ENCODE results near the gene H2BK1. TPM values are rescaled to one million over a fixed set of nuclear protein-coding genes. Genes with fewer than 3 reads are reported as not detected.

H2BK1 gene
- total RNA-seq, 2 experiments from 2014 or later = not detected

DNA sequence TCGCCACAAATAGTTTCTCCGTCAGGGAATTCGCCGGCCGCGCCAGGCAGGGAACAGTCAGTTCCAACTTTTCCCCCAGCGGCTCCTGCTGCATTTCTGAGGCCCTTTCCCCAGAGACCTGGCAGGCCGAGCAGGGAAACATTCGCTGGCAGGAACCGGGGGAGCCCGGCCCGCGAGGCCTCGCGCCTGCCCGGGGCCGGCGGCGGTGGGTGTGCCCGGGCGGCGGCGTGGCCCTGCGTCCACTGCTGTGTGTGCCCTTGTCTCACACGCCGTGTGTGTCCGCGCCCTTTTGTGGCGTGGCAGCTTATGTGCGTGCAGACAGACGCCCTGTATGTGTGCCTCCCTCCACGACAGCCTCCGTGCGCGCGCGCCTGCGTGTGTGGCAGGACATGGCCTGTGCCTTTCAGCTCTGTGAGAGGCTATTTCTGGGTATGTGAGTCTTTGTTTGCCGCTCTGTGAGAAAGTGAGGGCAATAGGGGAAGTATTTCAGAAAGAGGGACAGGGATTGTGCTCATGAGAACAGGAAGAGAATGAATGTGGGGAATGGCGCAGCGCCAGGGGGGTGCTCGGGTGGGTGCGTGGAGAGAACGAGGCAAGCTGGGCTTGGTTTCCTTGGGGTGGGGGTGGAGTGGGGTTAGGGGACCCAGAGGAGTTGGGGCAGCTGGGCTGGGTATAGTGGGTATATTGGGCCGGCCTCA is 38.9 kb upstream of the H2BK1 start:
- Mint-ChIP-seq H3K9me3 (no peaks in the 10 kb centered on the region), H3K4me3 (peak overlapping the region; percentile 32), H3K27ac (peak overlapping the region; percentile 27), H3K4me1 (ENCODE audit: low read depth) (peaks cover 34% of the 10 kb centered on the region), H3K27me3 (peaks cover 41% of the 10 kb centered on the region), H3K36me3 (ENCODE audit: low read depth) (no peaks in the 10 kb centered on the region)
- intact Hi-C loops (cut with micrococcal nuclease) = no loop called here
- peak; percentile 49 for DNase-seq
- CTCF ChIA-PET = no interaction called here
- TF ChIP-seq, protein P1, sequence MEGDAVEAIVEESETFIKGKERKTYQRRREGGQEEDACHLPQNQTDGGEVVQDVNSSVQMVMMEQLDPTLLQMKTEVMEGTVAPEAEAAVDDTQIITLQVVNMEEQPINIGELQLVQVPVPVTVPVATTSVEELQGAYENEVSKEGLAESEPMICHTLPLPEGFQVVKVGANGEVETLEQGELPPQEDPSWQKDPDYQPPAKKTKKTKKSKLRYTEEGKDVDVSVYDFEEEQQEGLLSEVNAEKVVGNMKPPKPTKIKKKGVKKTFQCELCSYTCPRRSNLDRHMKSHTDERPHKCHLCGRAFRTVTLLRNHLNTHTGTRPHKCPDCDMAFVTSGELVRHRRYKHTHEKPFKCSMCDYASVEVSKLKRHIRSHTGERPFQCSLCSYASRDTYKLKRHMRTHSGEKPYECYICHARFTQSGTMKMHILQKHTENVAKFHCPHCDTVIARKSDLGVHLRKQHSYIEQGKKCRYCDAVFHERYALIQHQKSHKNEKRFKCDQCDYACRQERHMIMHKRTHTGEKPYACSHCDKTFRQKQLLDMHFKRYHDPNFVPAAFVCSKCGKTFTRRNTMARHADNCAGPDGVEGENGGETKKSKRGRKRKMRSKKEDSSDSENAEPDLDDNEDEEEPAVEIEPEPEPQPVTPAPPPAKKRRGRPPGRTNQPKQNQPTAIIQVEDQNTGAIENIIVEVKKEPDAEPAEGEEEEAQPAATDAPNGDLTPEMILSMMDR (IDR thresholded peaks at IDR 0.05) = no peak
- POLR2A ChIA-PET = interaction anchor here (1.1 kb wide), 1 partner anchor 13 kb away, joined by 3 read pairs; no protein-coding TSS in a partner anchor
- ATAC-seq = no peak

DNA sequence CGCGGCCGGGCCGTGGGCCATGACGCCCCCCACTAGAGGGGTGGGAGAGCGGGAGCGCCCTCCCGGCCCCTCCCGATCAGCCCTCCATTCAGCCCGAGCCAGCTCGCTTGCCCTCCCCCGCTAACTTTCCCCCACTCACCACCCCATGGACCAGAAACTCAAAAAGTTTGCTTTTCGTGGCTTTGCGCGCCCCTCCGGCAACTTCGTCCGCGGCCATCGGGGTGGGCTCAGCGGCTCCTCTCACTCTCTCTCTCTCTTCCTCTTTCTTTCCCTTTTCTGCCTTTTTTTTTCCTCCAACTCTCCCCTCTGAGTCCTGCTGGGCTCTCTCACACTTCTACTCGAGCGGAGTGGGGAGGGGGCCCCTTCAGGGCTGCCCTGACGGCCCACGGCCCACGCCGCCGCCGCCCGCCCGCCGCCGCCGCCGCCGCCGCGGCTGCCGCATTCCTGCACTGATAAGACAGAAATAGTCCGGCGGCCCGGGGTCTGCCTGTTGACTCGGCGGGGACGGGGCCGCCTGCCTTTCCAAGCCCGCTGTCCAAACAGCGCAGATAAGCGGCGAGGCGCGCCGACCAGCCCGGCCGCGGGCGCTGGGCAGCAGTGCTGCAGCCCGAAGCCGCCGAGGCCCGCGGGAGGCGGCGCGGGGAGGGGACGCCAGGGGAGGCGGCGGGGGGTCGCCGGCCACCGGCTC is 38.2 kb upstream of the H2BK1 start, which contains the start of gene SMARCD3:
TSS of gene SMARCD3 (minus strand) at position 349 of the 688 bp plus-strand sequence. CDS start at position 217, 132 bp downstream.
- no peak for ATAC-seq

DNA sequence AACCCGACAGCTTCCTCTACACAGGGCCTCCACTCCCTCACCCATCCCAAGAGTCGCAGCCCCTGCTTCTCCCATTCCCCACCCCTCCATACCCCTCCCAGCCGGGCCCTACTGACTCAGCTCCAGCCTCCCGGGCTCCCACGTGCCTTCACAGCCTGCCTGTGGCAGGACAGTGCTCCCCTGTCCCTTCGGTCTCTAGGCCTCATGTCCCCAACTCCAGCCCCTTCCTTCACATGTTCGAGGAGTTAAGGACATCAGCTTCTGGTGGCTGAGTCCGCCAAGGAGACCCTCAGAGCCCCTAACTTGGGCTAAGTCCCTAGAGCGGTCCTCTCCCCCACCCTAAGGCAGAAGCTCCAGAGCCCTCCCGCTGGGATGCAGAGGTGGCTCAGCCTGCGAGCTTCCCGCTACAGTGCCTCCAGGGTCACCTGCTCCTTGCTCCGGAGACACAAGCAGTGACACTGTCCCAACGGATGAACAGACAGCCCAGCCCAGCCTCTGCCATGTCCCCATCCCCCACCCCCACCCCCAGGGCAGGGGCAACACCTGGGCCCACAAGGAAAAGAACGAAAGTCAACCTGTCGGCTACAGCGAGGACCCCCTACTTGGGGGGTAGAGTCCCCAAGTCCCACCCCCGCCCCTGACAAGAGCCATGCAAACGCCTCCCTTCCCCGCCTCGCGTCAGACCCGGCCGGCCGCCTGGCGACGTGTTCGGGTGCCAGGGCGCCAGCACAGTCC is 37.5 kb upstream of the H2BK1 start:
- TF ChIP-seq, protein P1 (IDR thresholded peaks at IDR 0.05) = no peak
- Mint-ChIP-seq H3K36me3 (ENCODE audit: low read depth) (no peaks in the 10 kb centered on the region), H3K27me3 (peaks cover 40% of the 10 kb centered on the region), H3K27ac (no peak overlapping the region), H3K4me3 (peak overlapping the region; percentile 64), H3K4me1 (ENCODE audit: low read depth) (peaks cover 48% of the 10 kb centered on the region), H3K9me3 (no peaks in the 10 kb centered on the region)
- CTCF ChIA-PET = interaction anchor here (0.6 to 3.1 kb wide), 9 partner anchors 13 to 143 kb away, joined by 3 to 23 read pairs (median 3); no protein-coding TSS in a partner anchor
- POLR2A ChIA-PET = interaction anchor here (1.1 kb wide), 1 partner anchor 15 kb away, joined by 3 read pairs; no protein-coding TSS in a partner anchor
- intact Hi-C loops (cut with micrococcal nuclease) = no loop called here
- no peak for ATAC-seq
- no peak for DNase-seq

More for the DNA sequence above, 38.2 kb upstream of the H2BK1 start, which contains the start of gene SMARCD3:
- DNase-seq = no peak
- Mint-ChIP-seq H3K9me3 (no peaks in the 10 kb centered on the region), H3K27ac (peak within 1 kb of the TSS; percentile 27), H3K36me3 (ENCODE audit: low read depth) (no peaks in the 10 kb centered on the region), H3K4me1 (ENCODE audit: low read depth) (peaks cover 41% of the 10 kb centered on the region), H3K4me3 (peak within 1 kb of the TSS; percentile 64), H3K27me3 (peaks cover 41% of the 10 kb centered on the region)
- TF ChIP-seq, protein P1 (IDR thresholded peaks at IDR 0.05) = no peak
- ChIA-PET CTCF (interaction anchor here (0.7 to 3.1 kb wide), 4 partner anchors 57 to 144 kb away, joined by 3 to 23 read pairs (median 6); no protein-coding TSS in a partner anchor), POLR2A (interaction anchor here (1.1 kb wide), 1 partner anchor 13 kb away, joined by 3 read pairs; no protein-coding TSS in a partner anchor)
- intact Hi-C loops (cut with micrococcal nuclease) = no loop called here

DNA sequence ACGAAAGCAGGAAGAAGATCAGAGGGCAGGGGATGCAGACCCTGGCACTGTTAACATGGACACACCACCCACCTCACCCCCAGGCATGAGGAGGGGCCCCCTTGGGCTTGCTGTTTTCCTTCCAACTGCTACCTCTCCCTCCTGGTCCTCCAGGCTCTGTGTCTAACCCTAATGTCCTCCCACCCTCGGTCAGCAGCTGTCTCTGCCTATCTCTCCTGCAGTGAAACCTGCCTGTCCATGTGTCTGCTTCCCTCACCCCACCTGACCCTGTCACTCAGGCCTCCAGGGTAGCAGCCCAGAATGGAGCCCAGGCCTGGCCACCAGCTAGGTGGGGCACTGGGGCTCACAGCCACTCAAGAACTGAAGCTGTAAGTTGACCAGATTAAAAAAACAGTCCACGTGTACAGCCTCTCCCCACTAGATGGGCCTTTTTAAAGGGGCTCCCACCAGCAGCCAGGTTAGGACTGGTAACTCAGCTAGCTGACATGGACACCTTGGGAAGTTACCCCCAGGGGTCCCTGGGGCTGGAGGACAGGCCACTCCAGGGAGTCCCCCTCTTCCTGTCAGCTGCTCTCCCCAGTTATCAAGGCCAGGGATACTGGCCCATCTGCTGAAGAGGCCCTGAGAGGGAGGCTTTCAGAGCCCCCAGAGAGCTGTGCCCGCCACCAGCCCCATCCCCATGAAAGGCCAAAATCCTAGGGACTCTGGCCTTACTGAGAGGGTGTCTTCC is 36.7 kb upstream of the H2BK1 start:
- DNase-seq (no peak), ATAC-seq (no peak)
- CTCF ChIA-PET = interaction anchor here (0.6 to 3.1 kb wide), 13 partner anchors 13 to 202 kb away, joined by 3 to 23 read pairs (median 4); no protein-coding TSS in a partner anchor
- Mint-ChIP-seq H3K36me3 (ENCODE audit: low read depth) (no peaks in the 10 kb centered on the region), H3K9me3 (no peaks in the 10 kb centered on the region), H3K27me3 (peaks cover 35% of the 10 kb centered on the region), H3K4me1 (ENCODE audit: low read depth) (peaks cover 47% of the 10 kb centered on the region), H3K27ac (no peak overlapping the region), H3K4me3 (no peak overlapping the region)
- TF ChIP-seq, protein P1 (IDR thresholded peaks at IDR 0.05) = no peak
- intact Hi-C loops (cut with micrococcal nuclease) = no loop called here
- POLR2A ChIA-PET = interaction anchor here (1.1 kb wide), 2 partner anchors 14 to 20 kb away, joined by 3 read pairs; no protein-coding TSS in a partner anchor
